K562 (cell line): Measurements from ENCODE around the gene RAB40B. TPM values are rescaled to one million over a fixed set of nuclear protein-coding genes. Genes with fewer than 3 reads are reported as not detected.

Experiments
- ATAC-seq: fragments of 200-7000 bp; cut with Tn5 transposase; 3 replicates; pipeline ENCODE4 v1.9.1; 2020; ENCODE audit warnings: moderate library complexity
- BruUV-seq: library from RNA; stranded (reverse); fragments of 400-500 nt; replicated peaks from 2 replicates; lab custom pipeline; 2021; lab: Mats Ljungman, UMichigan
- CTCF ChIA-PET: fragments of 300-600 bp; formaldehyde crosslinking; extraction: SDS; loops from one replicate; lab custom pipeline; 2021; ENCODE audit warnings: low intra/inter-chr PET ratio; lab: Yijun Ruan, JAX
- POLR2A ChIA-PET: fragments of 300-600, 350-650 bp; sonication (Branson Sonifier 250); formaldehyde crosslinking; extraction: SDS; loops from one replicate; lab custom pipeline; 2021; ENCODE audit warnings: antibody characterized with exemption, inconsistent platforms; lab: Yijun Ruan, JAX
- DNase-seq, 4 experiments: peaks; one replicate each; pipeline versions ENCODE4 v3.0.0 to v3.0.0-alpha.2; 2011 to 2018; ENCODE audit warnings: low spot score in 3 of 4, mixed read lengths in 3 of 4; ENCODE audit errors: extremely low read depth in 1 of 4
- FAIRE-seq: peaks from 2 replicates; lab custom pipeline; 2011; peaks lifted over from hg19 to GRCh38; lab: Jason Lieb, UNC
- H2AFZ ChIP-seq: 2 replicates; pipeline ENCODE4 v1.6.0; 2011; ENCODE audit warnings: low read depth, low read length, control low read depth, inconsistent platforms
- H3K27ac ChIP-seq: fragments of 200-600 bp; 3 replicates; pipeline ENCODE4 v1.8.0; 2011; ENCODE audit warnings: low read depth, mild to moderate bottlenecking, control low read depth, inconsistent platforms, low read length, moderate library complexity, mixed read lengths; ENCODE audit errors: extremely low read depth
- H3K27me3 ChIP-seq, 2 experiments: fragments of 300-600 bp in 1 of 2; 2 replicates in 1 of 2; 3 replicates in 1 of 2; pipeline versions ENCODE4 v1.6.0 to v1.8.0; 2011; ENCODE audit warnings: inconsistent platforms in 2 of 2, low read length in 2 of 2, mild to moderate bottlenecking in 1 of 2, mixed read lengths in 1 of 2, moderate library complexity in 1 of 2; ENCODE audit not compliant: control insufficient read depth in 2 of 2, insufficient read depth in 2 of 2
- H3K36me3 ChIP-seq: fragments of 300-600 bp; 3 replicates; pipeline ENCODE4 v1.8.0; 2011; ENCODE audit warnings: mild to moderate bottlenecking, low read length, inconsistent platforms; ENCODE audit not compliant: control insufficient read depth, insufficient read depth
- H3K4me1 ChIP-seq, 2 experiments: fragments of 200-600 bp in 1 of 2; replicated peaks in 1 of 2; 2 replicates in 1 of 2; 3 replicates in 1 of 2; pipeline versions ENCODE4 v1.5.1 to v1.8.0; 2011; ENCODE audit warnings: inconsistent platforms in 2 of 2, low read length in 2 of 2, mild to moderate bottlenecking in 1 of 2, mixed read lengths in 1 of 2, moderate library complexity in 1 of 2; ENCODE audit not compliant: control insufficient read depth in 2 of 2, insufficient read depth in 2 of 2
- H3K4me2 ChIP-seq: 2 replicates; pipeline ENCODE4 v1.6.1; 2011; ENCODE audit warnings: low read length, control low read depth, inconsistent platforms, mixed read lengths; ENCODE audit not compliant: insufficient read depth
- H3K4me3 ChIP-seq: fragments of 200-600 bp; sonication (generic), shearing (Covaris generic); 2 replicates; pipeline ENCODE4 v1.5.1; 2016; ENCODE audit warnings: control low read depth, inconsistent platforms
- H3K79me2 ChIP-seq: fragments of 200-600 bp; 3 replicates; pipeline ENCODE4 v1.8.0; 2011; ENCODE audit warnings: low read length, inconsistent platforms; ENCODE audit not compliant: control insufficient read depth, insufficient read depth
- H3K9ac ChIP-seq, 2 experiments: 2 replicates each; pipeline versions ENCODE4 v1.6.0 to v1.6.1; 2011; ENCODE audit warnings: low read depth in 2 of 2, low read length in 2 of 2, control low read depth in 1 of 2, inconsistent platforms in 1 of 2, mild to moderate bottlenecking in 1 of 2, mixed read lengths in 1 of 2; ENCODE audit not compliant: insufficient read depth in 1 of 2
- H3K9me1 ChIP-seq: one replicate; pipeline ENCODE4 v1.6.0; 2011; ENCODE audit warnings: inconsistent platforms, mild to moderate bottlenecking, low read length, moderate library complexity; ENCODE audit not compliant: control insufficient read depth, insufficient read depth
- H3K9me3 ChIP-seq: replicated peaks from 2 replicates; pipeline ENCODE4 v1.5.1; 2011; ENCODE audit warnings: low read depth, low read length, inconsistent platforms; ENCODE audit not compliant: control insufficient read depth, insufficient read depth
- H4K20me1 ChIP-seq: replicated peaks from 2 replicates; pipeline ENCODE4 v1.6.1; 2011; ENCODE audit warnings: low read length, inconsistent platforms, mixed read lengths; ENCODE audit not compliant: control insufficient read depth, insufficient read depth
- ATF4 ChIP-seq: fragments of 450-650 bp; formaldehyde crosslinking; IDR thresholded peaks from 2 replicates; pipeline ENCODE4 v1.4.0; 2022; ENCODE audit warnings: mild to moderate bottlenecking, moderate library complexity
- DACH1 ChIP-seq: fragments of 450-650 bp; IDR thresholded peaks from 2 replicates; pipeline ENCODE4 v1.6.1; 2018; ENCODE audit not compliant: partially characterized antibody
- ELF1 ChIP-seq: fragments of 200-800 bp; sonication (Bioruptor generic); IDR thresholded peaks from 2 replicates; pipeline ENCODE4 v1.6.1; 2016; ENCODE audit warnings: missing genetic modification characterization, missing compliant biosample characterization
- HCFC1 ChIP-seq: IDR thresholded peaks from 2 replicates; pipeline ENCODE4 v1.6.1; 2012; ENCODE audit warnings: low read depth, low read length, improper control_type of control experiment
- NCOA4 ChIP-seq: fragments of 450-650 bp; IDR thresholded peaks from 2 replicates; pipeline ENCODE4 v1.6.1; 2018; ENCODE audit warnings: mild to moderate bottlenecking; ENCODE audit not compliant: partially characterized antibody
- NR2F6 ChIP-seq: fragments of 450-650 bp; formaldehyde crosslinking; IDR thresholded peaks from 2 replicates; pipeline ENCODE4 v1.4.0; 2020; ENCODE audit warnings: mild to moderate bottlenecking
- POLR2G ChIP-seq: fragments of 200-400 bp; formaldehyde crosslinking; IDR thresholded peaks from 2 replicates; pipeline ENCODE4 v1.6.1; 2017; ENCODE audit warnings: low read depth, mild to moderate bottlenecking, antibody characterized with exemption, low read length, moderate library complexity
- RBBP5 ChIP-seq: fragments of 200-600 bp; sonication (generic); IDR thresholded peaks from 2 replicates; pipeline ENCODE4 v1.6.1; 2012; ENCODE audit warnings: borderline replicate concordance, mild to moderate bottlenecking, low read length, control low read depth, inconsistent platforms; ENCODE audit not compliant: insufficient read depth, poor library complexity, severe bottlenecking
- RFX1 ChIP-seq: fragments of 450-650 bp; IDR thresholded peaks from 2 replicates; pipeline ENCODE4 v1.6.1; 2016; ENCODE audit warnings: mild to moderate bottlenecking, moderate library complexity
- THRB ChIP-seq: fragments of 450-650 bp; formaldehyde crosslinking; conservative IDR thresholded peaks from 2 replicates; pipeline ENCODE4 v1.4.0; 2022; ENCODE audit warnings: mild to moderate bottlenecking, missing genetic modification characterization
- ZBTB34 ChIP-seq: fragments of 250-450 bp; sonication (Bioruptor Pico); IDR thresholded peaks from 2 replicates; pipeline ENCODE4 v1.8.0; 2021; ENCODE audit warnings: mild to moderate bottlenecking, moderate library complexity
- ZFP30 ChIP-seq: fragments of 250-450 bp; sonication (Bioruptor Pico); IDR thresholded peaks from 2 replicates; pipeline ENCODE4 v1.8.0; 2022; ENCODE audit warnings: moderate library complexity, mild to moderate bottlenecking, inconsistent platforms, borderline replicate concordance
- WGBS: fragments of 100-300 bp; shearing (Covaris generic); methylation state at CpG from one replicate; pipeline ENCODE4 v1.1.6; 2016; ENCODE audit warnings: low coverage, mixed read lengths; ENCODE audit not compliant: insufficient coverage; ENCODE audit errors: missing lambda C conversion rate; 5-methylcytosine and 5-hydroxymethylcytosine counted together
- in situ Hi-C: fragments of 300-500 bp; cut with MboI; formaldehyde crosslinking; loops from 4 replicates; pipeline ENCODE4 v1.15.0; 2018; ENCODE audit warnings: inconsistent platforms, mixed read lengths
- intact Hi-C: fragments of 100-400 bp; cut with micrococcal nuclease; formaldehyde crosslinking; loops from 2 replicates; pipeline ENCODE4 v1.14.2; 2022
- polyA plus RNA-seq, 8 experiments: library from polyadenylated mRNA; depleted of rRNA in 4 of 8; stranded (reverse) in 5 of 8; unstranded in 3 of 8; fragments of >200 nt; fragmentation: Nextera tagmentation in 2 of 8; fragmentation: Illumina TruSeq in 1 of 8; extraction: Ambion mirVana in 2 of 8; extraction: Trizol in 1 of 8; gene quantifications; 2 replicates each; pipeline versions ENCODE4 v1.2.1 to v1.2.3, GENCODE V29; 2011 to 2014; ENCODE audit warnings: inconsistent platforms in 1 of 8, missing spikeins in 1 of 8
- total RNA-seq, 7 experiments: library from RNA; depleted of rRNA in 6 of 7; stranded (reverse); fragments of >200 nt in 6 of 7; fragmentation: Illumina TruSeq in 2 of 7; extraction: Trizol in 2 of 7; gene quantifications; 2 replicates each; pipeline versions ENCODE4 v1.2.1 to v1.2.3, GENCODE V29; 2011 to 2021; ENCODE audit warnings: low replicate concordance in 1 of 7
- TF ChIP-seq, protein P1 (sequence below): fragments of 450-650 bp; formaldehyde crosslinking; IDR thresholded peaks from 2 replicates; pipeline ENCODE4 v1.4.0; 2020; ENCODE audit warnings: mild to moderate bottlenecking, moderate library complexity
- TF ChIP-seq, protein P2 (sequence below): fragments of 450-650 bp; formaldehyde crosslinking; IDR thresholded peaks from 2 replicates; pipeline ENCODE4 v1.4.0; 2020; ENCODE audit warnings: mild to moderate bottlenecking, moderate library complexity

The RAB40B gene
- total and polyA plus RNA-seq, 9 of the 15 experiments (the other 6 are each of a cell fraction or from before 2014, with no cell fraction given) = 0.13 to 4.6 (median 1.4) TPM

- DNase-seq = no peak
- Histone ChIP-seq H3K9ac (no peak overlapping the region), H4K20me1 (no peaks in the 10 kb centered on the region), H3K4me2 (no peak overlapping the region), H3K4me3 (no peak overlapping the region), H3K9me3 (peaks cover 30% of the 10 kb centered on the region), H3K9me1 (no peaks in the 10 kb centered on the region), H3K36me3 (peaks cover 42% of the 10 kb centered on the region), H3K79me2 (no peaks in the 10 kb centered on the region), H3K27me3 (no peaks in the 10 kb centered on the region), H3K27ac (no peak overlapping the region), H3K4me1 (peaks cover 0 to 13% of the 10 kb centered on the region in 2 experiments; a peak in 2 of 5 replicates), H2AFZ (no peak overlapping the region)
- intact Hi-C loops (no loop called here), in situ Hi-C loops (no loop called here)
- no peak for FAIRE-seq
- no TSS peak for BruUV-seq
- TF ChIP-seq DACH1 (no peak), THRB (no peak), RFX1 (no peak), ELF1 (no peak), ZFP30 (no peak), POLR2G (no peak), RBBP5 (no peak), HCFC1 (no peak), ATF4 (CRISPR knock-in tag) (no peak), NCOA4 (no peak), NR2F6 (no peak), ZBTB34 (no peak)
- TF ChIP-seq, protein P1, sequence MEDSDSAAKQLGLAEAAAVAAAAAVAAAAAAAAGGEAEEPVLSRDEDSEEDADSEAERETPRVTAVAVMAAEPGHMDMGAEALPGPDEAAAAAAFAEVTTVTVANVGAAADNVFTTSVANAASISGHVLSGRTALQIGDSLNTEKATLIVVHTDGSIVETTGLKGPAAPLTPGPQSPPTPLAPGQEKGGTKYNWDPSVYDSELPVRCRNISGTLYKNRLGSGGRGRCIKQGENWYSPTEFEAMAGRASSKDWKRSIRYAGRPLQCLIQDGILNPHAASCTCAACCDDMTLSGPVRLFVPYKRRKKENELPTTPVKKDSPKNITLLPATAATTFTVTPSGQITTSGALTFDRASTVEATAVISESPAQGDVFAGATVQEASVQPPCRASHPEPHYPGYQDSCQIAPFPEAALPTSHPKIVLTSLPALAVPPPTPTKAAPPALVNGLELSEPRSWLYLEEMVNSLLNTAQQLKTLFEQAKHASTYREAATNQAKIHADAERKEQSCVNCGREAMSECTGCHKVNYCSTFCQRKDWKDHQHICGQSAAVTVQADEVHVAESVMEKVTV (CRISPR knock-in tag) = no peak
- TF ChIP-seq, protein P2, sequence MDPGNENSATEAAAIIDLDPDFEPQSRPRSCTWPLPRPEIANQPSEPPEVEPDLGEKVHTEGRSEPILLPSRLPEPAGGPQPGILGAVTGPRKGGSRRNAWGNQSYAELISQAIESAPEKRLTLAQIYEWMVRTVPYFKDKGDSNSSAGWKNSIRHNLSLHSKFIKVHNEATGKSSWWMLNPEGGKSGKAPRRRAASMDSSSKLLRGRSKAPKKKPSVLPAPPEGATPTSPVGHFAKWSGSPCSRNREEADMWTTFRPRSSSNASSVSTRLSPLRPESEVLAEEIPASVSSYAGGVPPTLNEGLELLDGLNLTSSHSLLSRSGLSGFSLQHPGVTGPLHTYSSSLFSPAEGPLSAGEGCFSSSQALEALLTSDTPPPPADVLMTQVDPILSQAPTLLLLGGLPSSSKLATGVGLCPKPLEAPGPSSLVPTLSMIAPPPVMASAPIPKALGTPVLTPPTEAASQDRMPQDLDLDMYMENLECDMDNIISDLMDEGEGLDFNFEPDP (CRISPR knock-in tag) = no peak
- ATAC-seq = no peak
- WGBS = 32% methylated on average over 8 of the region's 8 CpGs
- ChIA-PET CTCF (no interaction called here), POLR2A (interaction anchor here (0.6 kb wide), 1 partner anchor 227 kb away, joined by 3 read pairs; no protein-coding TSS in a partner anchor)
Observed at GRCh38 chr17:82745524-82745923, 47.0 kb upstream of the RAB40B start.
